ENCODE data around the gene BABAM2.
"Not testable (repeated sequence)": the region's sequence is repeated elsewhere in the genome, so short reads cannot be mapped to it uniquely, and the experiment has no call there.

The BABAM2 gene

GRCh38 chr2:28085201-28085600, 194.7 kb downstream of the BABAM2 start:
- no peak for DNase-seq

GRCh38 chr2:28086611-28087010, 196.1 kb downstream of the BABAM2 start:
- no peak for DNase-seq

GRCh38 chr2:28088970-28089369, 198.4 kb downstream of the BABAM2 start:
- DNase-seq = no peak

- no peak for DNase-seq
These were observed 199.0 kb downstream of the BABAM2 start for GRCh38 chr2:28089486-28089885.

- no peak for DNase-seq
These were observed 202.8 kb downstream of the BABAM2 start for GRCh38 chr2:28093308-28093707.

GRCh38 chr2:28093768-28094167, 203.2 kb downstream of the BABAM2 start:
- no peak for DNase-seq

GRCh38 chr2:28094739-28095138, 204.2 kb downstream of the BABAM2 start:
- DNase-seq = no peak

- no peak for DNase-seq
These were observed 205.1 kb downstream of the BABAM2 start for GRCh38 chr2:28095622-28096021.

GRCh38 chr2:28096421-28096820, 205.9 kb downstream of the BABAM2 start:
- DNase-seq = no peak

- no peak for DNase-seq
These were observed 208.1 kb downstream of the BABAM2 start for GRCh38 chr2:28098501-28099225.

GRCh38 chr2:28101123-28101522, 210.6 kb downstream of the BABAM2 start:
- no peak for DNase-seq

GRCh38 chr2:28101892-28102291, 211.4 kb downstream of the BABAM2 start:
- DNase-seq = no peak

GRCh38 chr2:28102455-28102874, 211.9 kb downstream of the BABAM2 start:
- no peak for DNase-seq

GRCh38 chr2:28103611-28104010, 213.1 kb downstream of the BABAM2 start:
- DNase-seq = no peak

GRCh38 chr2:28108143-28108542, 217.6 kb downstream of the BABAM2 start:
- no peak for DNase-seq

- DNase-seq = not testable (repeated sequence)
These were observed 223.2 kb downstream of the BABAM2 start for GRCh38 chr2:28113771-28114170.

GRCh38 chr2:28117104-28117596, 226.6 kb downstream of the BABAM2 start:
- DNase-seq = no peak

GRCh38 chr2:28119631-28120030, 229.1 kb downstream of the BABAM2 start:
- DNase-seq = no peak

GRCh38 chr2:28128281-28128950, 237.9 kb downstream of the BABAM2 start:
- no peak for DNase-seq

- no peak for DNase-seq
These were observed 239.6 kb downstream of the BABAM2 start for GRCh38 chr2:28129955-28130695.

- no peak for DNase-seq
These were observed 243.2 kb downstream of the BABAM2 start for GRCh38 chr2:28133778-28134177.

- no peak for DNase-seq
These were observed 243.8 kb downstream of the BABAM2 start for GRCh38 chr2:28134262-28134812.

GRCh38 chr2:28134857-28135256, 244.3 kb downstream of the BABAM2 start:
- DNase-seq = no peak
